Transverse colon (tissue), 4 donors: Measurements from ENCODE around the gene DPP10. TPM values are rescaled to one million over a fixed set of nuclear protein-coding genes. Genes with fewer than 3 reads are reported as not detected.

ENCODE experiments used
- DNase-seq: peaks from one replicate; pipeline ENCODE4 v3.0.0-alpha.2; 2019
- H3K27ac ChIP-seq, 4 donors: fragments of 200-600 bp; sonication (generic); 2 replicates each; pipeline ENCODE4 v1.5.1; 2016 to 2018; ENCODE audit warnings: inconsistent platforms in 4 of 4
- H3K27me3 ChIP-seq: fragments of 200-600 bp; sonication (generic); 2 replicates; pipeline ENCODE4 v1.5.1; 2017; ENCODE audit warnings: inconsistent platforms
- H3K36me3 ChIP-seq, 4 donors: fragments of 200-600 bp; sonication (generic); 2 replicates each; pipeline ENCODE4 v1.5.1; 2017 to 2019; ENCODE audit warnings: inconsistent platforms in 4 of 4
- H3K4me1 ChIP-seq, 4 donors: fragments of 200-600 bp; sonication (generic); 2 replicates each; pipeline ENCODE4 v1.5.1; 2017 to 2020; ENCODE audit warnings: inconsistent platforms in 4 of 4
- H3K4me3 ChIP-seq, 4 donors: fragments of 200-600 bp; sonication (generic); 1 replicate in 1 of 4; 2 replicates in 3 of 4; pipeline versions ENCODE4 v1.5.1 to v1.6.1; 2017 to 2019; ENCODE audit warnings: inconsistent platforms in 4 of 4
- H3K9me3 ChIP-seq, 2 donors: fragments of 200-600 bp; sonication (generic); 2 replicates each; pipeline ENCODE4 v1.5.1; 2017 to 2019; ENCODE audit warnings: inconsistent platforms in 2 of 2
- EP300 ChIP-seq: sonication (generic); formaldehyde crosslinking; IDR thresholded peaks from one replicate; pipeline ENCODE4 v1.6.1; 2017; ENCODE audit warnings: antibody characterized with exemption, low read depth
- POLR2A ChIP-seq: fragments of 450-650 bp; IDR thresholded peaks from one replicate; pipeline ENCODE4 v1.6.1; 2016; ENCODE audit warnings: antibody characterized with exemption, mild to moderate bottlenecking, moderate library complexity
- POLR2AphosphoS5 ChIP-seq, 3 donors: sonication (generic); formaldehyde crosslinking; IDR thresholded peaks; one replicate each; pipeline ENCODE4 v1.6.1; 2016; ENCODE audit warnings: antibody characterized with exemption in 3 of 3
- WGBS, 2 donors: methylation state at CpG; one replicate each; pipeline ENCODE4 v1.1.5; 2018; ENCODE audit warnings: low coverage in 1 of 2; 5-methylcytosine and 5-hydroxymethylcytosine counted together
- in situ Hi-C, 4 donors: fragments of 200-750 bp; cut with MboI; loops; one replicate each; pipeline versions ENCODE4 v1.15.0 to v1.15.1; 2017; ENCODE audit warnings: low sequenced_read_pairs in 3 of 4, low pct_ligation_motif_present in 1 of 4, low pct_unique_long_range_greater_than_20kb in 1 of 4
- intact Hi-C: fragments of 100-400 bp; cut with DNase I; formaldehyde crosslinking; loops from one replicate; pipeline ENCODE4 v1.15.1; 2023; ENCODE audit warnings: low total_unique reads
- total RNA-seq, 4 donors: library from RNA; depleted of rRNA; stranded (reverse); fragments of >200 nt; gene quantifications; one replicate each; pipeline ENCODE4 v1.1.0, GENCODE V29; 2016
- TF ChIP-seq, protein P1 (sequence below), 5 experiments: fragments of 200-600 bp in 3 of 5; fragments of 450-650 bp in 2 of 5; sonication (generic) in 3 of 5; IDR thresholded peaks; 1 replicate in 2 of 5; 2 replicates in 3 of 5; pipeline ENCODE4 v1.5.1; 2016 to 2017; ENCODE audit warnings: antibody characterized with exemption in 5 of 5, inconsistent platforms in 3 of 5, mild to moderate bottlenecking in 2 of 5, moderate library complexity in 1 of 5

DPP10 gene
- total RNA-seq, 4 donors from 2014 or later: 3.4 to 8.4 (median 7.0) TPM

DNA sequence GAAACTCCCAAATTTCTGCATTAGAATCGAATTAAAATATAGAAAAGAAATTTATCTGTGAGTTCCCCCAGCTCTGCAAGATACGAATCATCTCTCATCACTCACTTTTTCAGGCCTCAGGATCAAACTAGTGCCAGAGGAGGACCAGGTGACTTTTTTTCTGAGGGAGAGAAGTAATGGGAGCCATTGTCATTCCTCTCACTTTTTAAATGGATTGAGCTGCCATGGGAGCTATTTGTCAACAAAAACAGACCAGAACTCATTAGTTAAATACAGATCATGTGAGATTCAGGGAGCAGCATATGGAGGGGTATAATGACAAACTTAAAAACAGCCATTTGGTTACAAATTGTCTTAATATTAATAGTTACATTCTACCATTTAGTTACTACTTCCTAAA is 594.4 kb downstream of the DPP10 start:
- 64 to 66% methylated on average over 2 of the region's 2 CpGs for WGBS, 2 donors
- TF ChIP-seq EP300: no peak
- TF ChIP-seq POLR2AphosphoS5 (IDR thresholded peaks at IDR 0.05): no peak
- TF ChIP-seq, protein P1, sequence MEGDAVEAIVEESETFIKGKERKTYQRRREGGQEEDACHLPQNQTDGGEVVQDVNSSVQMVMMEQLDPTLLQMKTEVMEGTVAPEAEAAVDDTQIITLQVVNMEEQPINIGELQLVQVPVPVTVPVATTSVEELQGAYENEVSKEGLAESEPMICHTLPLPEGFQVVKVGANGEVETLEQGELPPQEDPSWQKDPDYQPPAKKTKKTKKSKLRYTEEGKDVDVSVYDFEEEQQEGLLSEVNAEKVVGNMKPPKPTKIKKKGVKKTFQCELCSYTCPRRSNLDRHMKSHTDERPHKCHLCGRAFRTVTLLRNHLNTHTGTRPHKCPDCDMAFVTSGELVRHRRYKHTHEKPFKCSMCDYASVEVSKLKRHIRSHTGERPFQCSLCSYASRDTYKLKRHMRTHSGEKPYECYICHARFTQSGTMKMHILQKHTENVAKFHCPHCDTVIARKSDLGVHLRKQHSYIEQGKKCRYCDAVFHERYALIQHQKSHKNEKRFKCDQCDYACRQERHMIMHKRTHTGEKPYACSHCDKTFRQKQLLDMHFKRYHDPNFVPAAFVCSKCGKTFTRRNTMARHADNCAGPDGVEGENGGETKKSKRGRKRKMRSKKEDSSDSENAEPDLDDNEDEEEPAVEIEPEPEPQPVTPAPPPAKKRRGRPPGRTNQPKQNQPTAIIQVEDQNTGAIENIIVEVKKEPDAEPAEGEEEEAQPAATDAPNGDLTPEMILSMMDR (IDR thresholded peaks at IDR 0.05): no peak
- no peak for TF ChIP-seq POLR2A
- no peak for DNase-seq
- in situ Hi-C loops (no loop called here), intact Hi-C loops (no loop called here)
- Histone ChIP-seq H3K4me3 (no peak overlapping the region), H3K4me1 (no peaks in the 10 kb centered on the region), H3K9me3 (no peaks in the 10 kb centered on the region), H3K27me3 (no peaks in the 10 kb centered on the region), H3K36me3 (no peaks in the 10 kb centered on the region), H3K27ac (no peak overlapping the region)

DNA sequence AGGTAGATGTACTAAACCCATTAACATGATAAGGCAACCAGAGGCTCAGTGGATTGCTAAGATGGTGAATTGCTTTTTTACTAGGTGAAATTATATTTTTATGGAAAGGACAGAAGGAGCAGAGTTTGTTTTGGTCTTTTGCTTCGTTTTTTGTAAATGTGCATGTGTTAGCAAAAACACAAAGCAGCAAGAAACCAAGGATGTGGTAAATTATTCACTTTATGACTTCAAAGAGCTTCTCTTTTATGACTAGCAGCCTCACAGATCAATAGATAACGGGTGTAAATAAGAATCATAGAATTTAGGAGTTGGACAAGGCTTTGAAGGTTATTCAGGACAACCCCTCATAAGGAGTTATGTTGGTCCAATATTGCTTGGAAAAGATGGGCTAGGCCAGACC is 615.0 kb downstream of the DPP10 start:
- no peaks in the 10 kb centered on the region for H3K27me3 ChIP-seq
- DNase-seq: no peak
- TF ChIP-seq, protein P1 (IDR thresholded peaks at IDR 0.05): no peak
- TF ChIP-seq EP300 (no peak), POLR2AphosphoS5 (IDR thresholded peaks at IDR 0.05) (no peak), POLR2A (no peak)
- in situ Hi-C loops (no loop called here), intact Hi-C loops (no loop called here)
- H3K9me3 ChIP-seq: no peaks in the 10 kb centered on the region
- 14 to 19% methylated on average over 2 of the region's 2 CpGs for WGBS, 2 donors
- no peaks in the 10 kb centered on the region for H3K36me3 ChIP-seq
- no peak overlapping the region for H3K4me3 ChIP-seq
- H3K4me1 ChIP-seq: no peaks in the 10 kb centered on the region
- H3K27ac ChIP-seq: no peak overlapping the region

DNA sequence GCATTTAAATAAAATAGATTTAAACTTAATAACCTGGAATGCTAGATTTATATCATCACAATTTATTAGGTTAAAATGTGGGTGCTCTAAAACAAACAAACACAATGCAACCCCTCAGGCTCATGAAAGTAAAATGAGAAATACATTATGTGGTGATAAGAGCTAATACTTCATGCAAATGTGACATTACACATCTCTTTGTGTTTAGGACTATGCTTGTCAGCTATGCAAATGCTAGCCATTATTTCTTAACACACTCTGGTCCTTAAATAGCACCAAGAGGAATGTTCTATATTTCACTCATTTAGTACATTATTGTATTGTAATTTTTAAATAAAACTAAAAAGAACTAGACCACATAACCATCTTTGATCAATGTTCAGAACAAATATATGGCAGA is 627.6 kb downstream of the DPP10 start:
- Histone ChIP-seq H3K36me3 (no peaks in the 10 kb centered on the region), H3K4me1 (peaks cover 0 to 5% (median 1%) of the 10 kb centered on the region in 4 donors), H3K27me3 (no peaks in the 10 kb centered on the region), H3K9me3 (peaks cover 0 to 2% of the 10 kb centered on the region in 2 donors), H3K4me3 (no peak overlapping the region), H3K27ac (no peak overlapping the region)
- in situ Hi-C loops (no loop called here), intact Hi-C loops (no loop called here)
- no peak for DNase-seq
- TF ChIP-seq, protein P1 (IDR thresholded peaks at IDR 0.05): no peak
- no peak for TF ChIP-seq POLR2AphosphoS5 (IDR thresholded peaks at IDR 0.05)
- TF ChIP-seq EP300: no peak
- TF ChIP-seq POLR2A: no peak

DNA sequence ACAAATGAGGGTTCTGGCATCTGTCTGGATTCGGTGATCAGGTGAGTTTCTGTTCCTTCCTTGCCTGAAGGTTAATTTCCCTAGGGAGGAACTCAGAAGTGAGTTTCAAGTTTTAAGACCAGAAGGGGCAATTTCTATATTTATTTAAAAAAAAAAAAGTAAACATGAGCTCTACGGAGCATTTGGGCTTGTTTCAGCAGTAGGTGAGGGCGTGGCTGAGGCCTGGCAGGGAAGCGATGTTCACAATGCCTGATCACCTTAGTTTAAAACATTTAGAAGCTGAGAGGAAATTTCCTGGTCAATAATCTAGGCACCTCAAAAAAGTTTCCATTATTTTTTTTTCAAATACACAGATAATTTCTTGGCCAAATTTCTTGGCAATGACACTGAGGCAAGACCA is 629.1 kb downstream of the DPP10 start:
- Histone ChIP-seq H3K27me3 (no peaks in the 10 kb centered on the region), H3K27ac (no peak overlapping the region), H3K9me3 (peaks cover 0 to 2% of the 10 kb centered on the region in 2 donors), H3K4me3 (no peak overlapping the region), H3K4me1 (peaks cover 0 to 5% (median 1%) of the 10 kb centered on the region in 4 donors), H3K36me3 (no peaks in the 10 kb centered on the region)
- in situ Hi-C loops: no loop called here
- TF ChIP-seq EP300 (no peak), POLR2A (no peak), POLR2AphosphoS5 (IDR thresholded peaks at IDR 0.05) (no peak)
- TF ChIP-seq, protein P1 (IDR thresholded peaks at IDR 0.05): no peak
- peak; percentile 13 for DNase-seq
- WGBS, 2 donors: 28 to 51% methylated on average over 4 of the region's 4 CpGs
- intact Hi-C loops: no loop called here
